Gastrocnemius medialis (tissue), 4 donors: ENCODE results near the gene TLE2.

Experiments used
- CTCF ChIP-seq, 5 experiments: fragments of 450-650 bp in 3 of 5; fragments of 200-600 bp in 2 of 5; sonication (generic) in 2 of 5; IDR thresholded peaks in 4 of 5; conservative IDR thresholded peaks in 1 of 5; 1 replicate in 4 of 5; 2 replicates in 1 of 5; pipeline ENCODE4 v1.5.1; 2016 to 2019; ENCODE audit warnings: antibody characterized with exemption in 5 of 5, mild to moderate bottlenecking in 3 of 5, moderate library complexity in 3 of 5
- POLR2A ChIP-seq, 2 donors: fragments of 450-650 bp; IDR thresholded peaks; one replicate each; pipeline ENCODE4 v1.6.1; 2017; ENCODE audit warnings: antibody characterized with exemption in 2 of 2, mild to moderate bottlenecking in 2 of 2, moderate library complexity in 2 of 2

GRCh38 chr19:3036119-3036976, 7.3 kb upstream of the TLE2 start:
- peak in 1 of 2 donors; percentile 17 for TF ChIP-seq POLR2A (IDR thresholded peaks at IDR 0.05)
- peak in 1 of 5 experiments; percentile 40 for TF ChIP-seq CTCF (IDR thresholded peaks at IDR 0.05 in 4 of 5, conservative IDR thresholded peaks at IDR 0.05 in 1 of 5)
